ENCODE data around the gene CIB2. TPM values are rescaled to one million over a fixed set of nuclear protein-coding genes. Genes with fewer than 3 reads are reported as not detected.

The CIB2 gene
- total RNA-seq, 2 donors from 2014 or later: 6.8 to 14.6 TPM

- Histone ChIP-seq H3K9ac (ENCODE audit: low read depth in 2 of 2, low read length in 2 of 2) (no peak overlapping the region), H3K27ac (no peak overlapping the region), H3K4me3 (no peak overlapping the region), H3K9me3 (no peaks in the 10 kb centered on the region), H3K36me3 (no peaks in the 10 kb centered on the region), H3K4me1 (no peaks in the 10 kb centered on the region), H3K27me3 (no peaks in the 10 kb centered on the region)
- TF ChIP-seq, protein P1, sequence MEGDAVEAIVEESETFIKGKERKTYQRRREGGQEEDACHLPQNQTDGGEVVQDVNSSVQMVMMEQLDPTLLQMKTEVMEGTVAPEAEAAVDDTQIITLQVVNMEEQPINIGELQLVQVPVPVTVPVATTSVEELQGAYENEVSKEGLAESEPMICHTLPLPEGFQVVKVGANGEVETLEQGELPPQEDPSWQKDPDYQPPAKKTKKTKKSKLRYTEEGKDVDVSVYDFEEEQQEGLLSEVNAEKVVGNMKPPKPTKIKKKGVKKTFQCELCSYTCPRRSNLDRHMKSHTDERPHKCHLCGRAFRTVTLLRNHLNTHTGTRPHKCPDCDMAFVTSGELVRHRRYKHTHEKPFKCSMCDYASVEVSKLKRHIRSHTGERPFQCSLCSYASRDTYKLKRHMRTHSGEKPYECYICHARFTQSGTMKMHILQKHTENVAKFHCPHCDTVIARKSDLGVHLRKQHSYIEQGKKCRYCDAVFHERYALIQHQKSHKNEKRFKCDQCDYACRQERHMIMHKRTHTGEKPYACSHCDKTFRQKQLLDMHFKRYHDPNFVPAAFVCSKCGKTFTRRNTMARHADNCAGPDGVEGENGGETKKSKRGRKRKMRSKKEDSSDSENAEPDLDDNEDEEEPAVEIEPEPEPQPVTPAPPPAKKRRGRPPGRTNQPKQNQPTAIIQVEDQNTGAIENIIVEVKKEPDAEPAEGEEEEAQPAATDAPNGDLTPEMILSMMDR (IDR thresholded peaks at IDR 0.05): no peak
- DNase-seq: no peak
- intact Hi-C loops (cut with DNase I): no loop called here
Observed at GRCh38 chr15:78097667-78098066, 33.6 kb downstream of the CIB2 start.

DNA sequence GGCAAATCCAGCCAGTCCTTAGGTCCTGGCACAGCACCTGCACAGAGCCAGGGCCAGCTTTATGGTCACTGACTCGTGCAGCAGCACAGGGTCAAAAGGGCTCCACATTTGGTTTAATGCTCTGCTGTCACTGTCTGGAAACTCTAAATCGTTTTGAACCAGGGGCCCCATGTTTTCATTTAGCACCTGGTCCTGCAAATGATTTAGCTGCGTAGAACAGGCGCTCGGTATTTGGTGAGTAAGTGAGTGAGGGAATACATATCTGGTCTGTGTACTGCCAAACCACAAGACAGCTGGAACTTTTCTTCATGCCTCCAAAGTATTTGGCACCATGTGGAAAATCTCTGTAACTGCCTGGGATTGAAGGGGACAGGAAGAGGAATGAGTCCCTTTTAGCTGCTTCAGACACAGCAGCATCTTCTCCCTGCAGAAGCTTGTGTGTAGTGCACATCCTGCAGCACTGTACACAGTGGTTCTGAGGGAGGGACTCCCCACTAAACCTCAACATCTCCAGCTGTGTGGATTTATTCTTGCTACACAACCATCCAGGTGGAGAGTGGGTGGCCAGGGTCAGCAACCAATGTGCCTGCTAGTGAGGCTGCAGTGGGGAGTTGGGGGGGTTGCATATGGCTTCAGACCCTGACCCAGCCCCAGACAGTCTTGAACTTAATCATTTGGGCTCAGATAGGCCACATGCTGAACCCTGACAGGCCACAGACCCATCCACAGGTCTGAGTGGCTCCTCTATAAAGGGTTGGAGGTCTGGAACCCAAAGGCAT is 37.8 kb downstream of the CIB2 start:
- TF ChIP-seq, protein P1 (IDR thresholded peaks at IDR 0.05): no peak
- no peak overlapping the region for H3K4me3 ChIP-seq
- DNase-seq: no peak
- no peak overlapping the region for H3K27ac ChIP-seq
- H3K36me3 ChIP-seq: no peaks in the 10 kb centered on the region
- no peaks in the 10 kb centered on the region for H3K9me3 ChIP-seq
- H3K27me3 ChIP-seq: no peaks in the 10 kb centered on the region
- intact Hi-C loops (cut with DNase I): no loop called here
- peaks cover 10% of the 10 kb centered on the region for H3K4me1 ChIP-seq
- H3K9ac ChIP-seq (ENCODE audit: low read depth in 2 of 2, low read length in 2 of 2): no peak overlapping the region

- no peak within 1 kb of the TSS for H3K4me3 ChIP-seq
- H3K27me3 ChIP-seq: no peaks in the 10 kb centered on the region
- DNase-seq: no peak
- TF ChIP-seq, protein P1 (IDR thresholded peaks at IDR 0.05): no peak
- no peaks in the 10 kb centered on the region for H3K36me3 ChIP-seq
- peak within 1 kb of the TSS; percentile 44 for H3K27ac ChIP-seq
- H3K4me1 ChIP-seq: peaks cover 13% of the 10 kb centered on the region
- H3K9me3 ChIP-seq: no peaks in the 10 kb centered on the region
- intact Hi-C loops (cut with DNase I): no loop called here
- peak within 1 kb of the TSS in 1 of 2 donors; percentile 29 for H3K9ac ChIP-seq (ENCODE audit: low read depth in 2 of 2, low read length in 2 of 2)
Observed at GRCh38 chr15:78092261-78093041, 38.8 kb downstream of the CIB2 start, which contains the start of gene SH2D7. TSS of gene SH2D7 (plus strand) at chr15:78092561. CDS start at chr15:78092585, 24 bp downstream.

DNA sequence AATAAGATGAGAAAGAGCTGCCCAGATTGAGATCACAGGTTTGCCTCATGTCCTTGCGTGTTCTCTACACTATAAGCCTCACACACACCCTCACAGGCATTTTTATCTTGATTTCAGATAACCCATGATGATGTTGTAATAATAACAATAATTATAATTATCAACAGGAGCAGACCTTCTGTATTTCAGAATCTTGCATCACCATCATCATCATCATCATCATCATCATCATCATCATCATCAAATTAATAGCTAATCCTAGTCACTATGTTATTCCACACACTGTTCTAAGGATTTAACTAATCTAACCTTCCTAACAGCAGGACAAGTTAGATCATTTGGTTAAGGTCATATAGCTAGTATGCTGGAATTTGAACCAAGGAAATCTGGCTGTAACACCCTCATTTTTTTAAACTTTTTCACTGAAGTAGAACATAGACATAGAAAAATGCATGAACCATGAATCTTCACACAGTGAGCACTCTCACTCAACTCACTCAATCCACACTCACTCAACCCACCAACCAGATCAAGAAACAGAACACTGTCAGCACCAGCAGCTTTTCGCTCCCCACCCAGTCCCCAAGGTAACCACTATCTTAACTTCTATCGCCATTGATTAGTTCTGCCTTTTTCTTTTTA is 40.7 kb downstream of the CIB2 start:
- intact Hi-C loops (cut with DNase I): no loop called here
- Histone ChIP-seq H3K4me1 (peaks cover 13% of the 10 kb centered on the region), H3K27me3 (no peaks in the 10 kb centered on the region), H3K9ac (ENCODE audit: low read depth in 2 of 2, low read length in 2 of 2) (no peak overlapping the region), H3K9me3 (no peaks in the 10 kb centered on the region), H3K4me3 (no peak overlapping the region), H3K36me3 (no peaks in the 10 kb centered on the region), H3K27ac (no peak overlapping the region)
- DNase-seq: no peak
- TF ChIP-seq, protein P1 (IDR thresholded peaks at IDR 0.05): no peak

GRCh38 chr15:78088773-78089080 is 42.5 kb downstream of the CIB2 start:
- Histone ChIP-seq H3K4me3 (no peak overlapping the region), H3K9ac (ENCODE audit: low read depth in 2 of 2, low read length in 2 of 2) (peak overlapping the region in 1 of 2 donors; percentile 44), H3K9me3 (no peaks in the 10 kb centered on the region), H3K4me1 (peaks cover 13% of the 10 kb centered on the region), H3K36me3 (no peaks in the 10 kb centered on the region), H3K27me3 (no peaks in the 10 kb centered on the region), H3K27ac (peak overlapping the region; percentile 56)
- DNase-seq: peak; percentile 94
- TF ChIP-seq, protein P1 (IDR thresholded peaks at IDR 0.05): no peak
- intact Hi-C loops (cut with DNase I): no loop called here

Data from colonic mucosa (tissue), 4 donors.